Esophagus squamous epithelium (tissue), 5 donors: ENCODE measurements around the gene MEIOSIN. TPM values are rescaled to one million over a fixed set of nuclear protein-coding genes. Genes with fewer than 3 reads are reported as not detected.

Experiments
- DNase-seq: peaks from one replicate; lab custom pipeline; 2025; lab: John Stamatoyannopoulos, UW
- H3K27ac ChIP-seq, 4 donors: fragments of 200-600 bp; sonication (generic); one replicate each; pipeline ENCODE4 v1.5.1; 2016 to 2019; ENCODE audit warnings: mild to moderate bottlenecking in 1 of 4
- H3K27me3 ChIP-seq, 4 donors: fragments of 200-600 bp; sonication (generic); 1 replicate in 3 of 4; 2 replicates in 1 of 4; pipeline versions ENCODE4 v1.5.1 to v1.6.0; 2017 to 2021; ENCODE audit warnings: antibody characterized with exemption in 1 of 4
- H3K36me3 ChIP-seq, 3 donors: fragments of 200-600 bp; sonication (generic); one replicate each; pipeline ENCODE4 v1.5.1; 2016 to 2019
- H3K4me1 ChIP-seq, 3 donors: fragments of 200-600 bp; sonication (generic); one replicate each; pipeline ENCODE4 v1.5.1; 2017 to 2019
- H3K4me3 ChIP-seq, 4 donors: fragments of 200-600 bp; sonication (generic); 1 replicate in 3 of 4; 2 replicates in 1 of 4; pipeline ENCODE4 v1.5.1; 2016 to 2019; ENCODE audit warnings: mild to moderate bottlenecking in 2 of 4, moderate library complexity in 1 of 4
- H3K9me3 ChIP-seq, 3 donors: fragments of 200-600 bp; sonication (generic); one replicate each; pipeline ENCODE4 v1.5.1; 2016 to 2019
- POLR2A ChIP-seq, 4 donors: fragments of 450-650 bp; IDR thresholded peaks; one replicate each; pipeline ENCODE4 v1.6.1; 2017; ENCODE audit warnings: antibody characterized with exemption in 4 of 4, mild to moderate bottlenecking in 4 of 4, moderate library complexity in 3 of 4
- WGBS, 2 donors: methylation state at CpG; one replicate each; pipeline ENCODE4 v1.1.5; 2018; 5-methylcytosine and 5-hydroxymethylcytosine counted together
- intact Hi-C: fragments of 100-400 bp; cut with DNase I; formaldehyde crosslinking; loops from one replicate; pipeline ENCODE4 v1.15.0; 2022
- total RNA-seq, 4 donors: library from RNA; depleted of rRNA; stranded (reverse); fragments of >200 nt; gene quantifications; one replicate each; pipeline ENCODE4 v1.1.0, GENCODE V29; 2016
- TF ChIP-seq, protein P1 (sequence below), 6 experiments: fragments of 450-650 bp in 4 of 6; fragments of 200-600 bp in 2 of 6; sonication (generic) in 2 of 6; IDR thresholded peaks; one replicate each; pipeline ENCODE4 v1.5.1; 2016 to 2019; ENCODE audit warnings: antibody characterized with exemption in 6 of 6, mild to moderate bottlenecking in 4 of 6, moderate library complexity in 4 of 6
- donor health status: DM: yes; HTN: yes; CAD: no.

MEIOSIN gene
- total RNA-seq, 4 donors from 2014 or later: not detected

DNA sequence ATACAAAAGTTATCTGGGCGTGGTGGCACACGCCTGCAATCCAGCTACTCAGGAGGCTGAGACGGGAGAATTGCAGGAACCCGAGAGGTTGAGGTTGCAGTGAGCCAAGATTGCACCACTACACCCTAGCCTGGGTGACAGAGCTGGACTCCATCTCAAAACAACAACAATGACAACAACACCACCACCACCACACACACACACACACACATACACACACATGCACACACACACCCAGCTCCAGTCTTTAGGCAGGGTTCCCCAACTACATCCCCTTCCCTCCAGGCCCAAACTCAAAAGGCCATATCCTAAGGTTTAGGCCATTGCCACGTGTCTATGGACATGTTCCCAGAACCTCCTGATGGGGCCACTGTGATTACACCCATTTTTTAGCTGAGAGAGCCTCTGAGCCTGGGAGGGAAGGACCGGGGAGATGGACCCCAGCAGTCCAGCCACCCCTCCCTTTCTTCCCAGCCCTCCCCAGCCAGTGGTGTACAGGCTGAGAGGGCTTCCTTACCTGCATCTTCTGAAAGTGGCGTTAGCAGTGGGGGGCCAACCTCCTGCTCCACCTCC, 68.5 kb downstream of the MEIOSIN start:
- Histone ChIP-seq H3K4me3 (no peak overlapping the region), H3K27me3 (no peaks in the 10 kb centered on the region), H3K27ac (no peak overlapping the region), H3K36me3 (no peaks in the 10 kb centered on the region), H3K4me1 (peaks cover 13 to 35% (median 24%) of the 10 kb centered on the region in 3 donors), H3K9me3 (no peaks in the 10 kb centered on the region)
- 71 to 77% methylated on average over 2 to 7 of the region's 7 CpGs for WGBS, 2 donors
- DNase-seq: no peak
- intact Hi-C loops: no loop called here
- TF ChIP-seq, protein P1, sequence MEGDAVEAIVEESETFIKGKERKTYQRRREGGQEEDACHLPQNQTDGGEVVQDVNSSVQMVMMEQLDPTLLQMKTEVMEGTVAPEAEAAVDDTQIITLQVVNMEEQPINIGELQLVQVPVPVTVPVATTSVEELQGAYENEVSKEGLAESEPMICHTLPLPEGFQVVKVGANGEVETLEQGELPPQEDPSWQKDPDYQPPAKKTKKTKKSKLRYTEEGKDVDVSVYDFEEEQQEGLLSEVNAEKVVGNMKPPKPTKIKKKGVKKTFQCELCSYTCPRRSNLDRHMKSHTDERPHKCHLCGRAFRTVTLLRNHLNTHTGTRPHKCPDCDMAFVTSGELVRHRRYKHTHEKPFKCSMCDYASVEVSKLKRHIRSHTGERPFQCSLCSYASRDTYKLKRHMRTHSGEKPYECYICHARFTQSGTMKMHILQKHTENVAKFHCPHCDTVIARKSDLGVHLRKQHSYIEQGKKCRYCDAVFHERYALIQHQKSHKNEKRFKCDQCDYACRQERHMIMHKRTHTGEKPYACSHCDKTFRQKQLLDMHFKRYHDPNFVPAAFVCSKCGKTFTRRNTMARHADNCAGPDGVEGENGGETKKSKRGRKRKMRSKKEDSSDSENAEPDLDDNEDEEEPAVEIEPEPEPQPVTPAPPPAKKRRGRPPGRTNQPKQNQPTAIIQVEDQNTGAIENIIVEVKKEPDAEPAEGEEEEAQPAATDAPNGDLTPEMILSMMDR (IDR thresholded peaks at IDR 0.05): no peak
- no peak for TF ChIP-seq POLR2A (IDR thresholded peaks at IDR 0.05)

DNA sequence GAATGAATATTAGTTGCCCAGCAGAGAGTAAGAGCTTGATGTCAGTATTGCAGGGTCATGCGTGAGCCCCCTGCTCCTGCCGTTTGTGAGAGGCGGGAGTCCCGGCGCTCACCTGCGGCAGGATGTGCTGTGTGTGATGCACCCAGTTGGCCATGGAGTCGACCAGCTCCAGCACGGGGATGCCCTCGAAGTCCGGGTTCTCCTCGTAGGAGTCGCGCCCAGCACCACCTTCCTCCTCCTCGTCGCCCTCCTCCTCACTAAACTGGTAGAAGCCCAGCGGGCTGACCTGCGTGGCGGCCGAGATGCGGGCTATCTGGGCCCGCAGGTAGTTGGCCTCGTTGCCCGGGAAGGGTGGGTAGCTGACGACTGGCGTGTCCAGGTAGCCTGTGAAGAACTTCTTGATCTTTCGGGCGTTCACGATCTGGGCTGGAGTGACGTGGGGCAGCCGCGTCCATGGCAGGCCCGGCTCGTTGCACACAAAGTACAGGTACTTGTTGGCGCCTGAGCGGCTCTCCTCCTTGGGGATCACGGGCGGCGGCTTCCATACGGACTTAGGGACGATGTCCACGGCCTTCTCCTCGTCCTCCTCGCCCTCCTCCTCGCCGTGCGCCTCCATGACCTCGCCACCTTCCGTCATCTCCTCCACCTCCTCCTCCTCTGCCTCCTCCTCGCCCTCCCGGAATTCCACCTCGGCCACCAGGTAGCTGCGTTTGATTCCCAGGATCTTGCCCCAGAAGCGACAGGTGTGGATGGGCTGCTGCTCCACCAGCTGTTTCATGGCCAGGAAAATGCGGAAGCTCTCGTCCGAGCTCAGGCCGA, 71.1 kb downstream of the MEIOSIN start:
- Histone ChIP-seq H3K4me1 (peaks cover 8 to 22% (median 15%) of the 10 kb centered on the region in 3 donors), H3K27me3 (no peaks in the 10 kb centered on the region), H3K27ac (no peak overlapping the region), H3K36me3 (no peaks in the 10 kb centered on the region), H3K9me3 (no peaks in the 10 kb centered on the region), H3K4me3 (no peak overlapping the region)
- TF ChIP-seq, protein P1 (IDR thresholded peaks at IDR 0.05): no peak
- no peak for TF ChIP-seq POLR2A (IDR thresholded peaks at IDR 0.05)
- WGBS, 2 donors: 87 to 91% methylated on average over 16 to 36 of the region's 57 CpGs
- no peak for DNase-seq
- intact Hi-C loops: no loop called here

DNA sequence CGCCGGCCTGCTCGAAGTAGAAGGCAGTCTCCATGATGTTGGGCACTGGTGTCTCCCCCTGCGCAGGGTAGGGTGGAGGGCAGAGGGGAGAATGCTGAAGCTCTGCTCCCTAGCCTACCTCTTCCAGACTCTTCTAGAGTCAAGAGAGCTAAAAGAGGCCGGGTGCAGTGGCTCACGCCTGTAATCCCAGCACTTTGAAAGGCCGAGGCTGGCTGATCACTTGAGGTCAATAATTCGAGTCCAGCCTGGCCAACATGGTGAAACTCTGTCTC, 71.7 kb downstream of the MEIOSIN start:
- 83 to 86% methylated on average over 1 of the region's 8 CpGs for WGBS, 2 donors
- intact Hi-C loops: no loop called here
- no peak overlapping the region for H3K4me3 ChIP-seq
- TF ChIP-seq POLR2A (IDR thresholded peaks at IDR 0.05): no peak
- TF ChIP-seq, protein P1 (IDR thresholded peaks at IDR 0.05): no peak
- peaks cover 5 to 22% (median 15%) of the 10 kb centered on the region in 3 donors for H3K4me1 ChIP-seq
- H3K27me3 ChIP-seq: no peaks in the 10 kb centered on the region
- no peak for DNase-seq
- H3K27ac ChIP-seq: no peak overlapping the region
- no peaks in the 10 kb centered on the region for H3K9me3 ChIP-seq
- H3K36me3 ChIP-seq: no peaks in the 10 kb centered on the region

DNA sequence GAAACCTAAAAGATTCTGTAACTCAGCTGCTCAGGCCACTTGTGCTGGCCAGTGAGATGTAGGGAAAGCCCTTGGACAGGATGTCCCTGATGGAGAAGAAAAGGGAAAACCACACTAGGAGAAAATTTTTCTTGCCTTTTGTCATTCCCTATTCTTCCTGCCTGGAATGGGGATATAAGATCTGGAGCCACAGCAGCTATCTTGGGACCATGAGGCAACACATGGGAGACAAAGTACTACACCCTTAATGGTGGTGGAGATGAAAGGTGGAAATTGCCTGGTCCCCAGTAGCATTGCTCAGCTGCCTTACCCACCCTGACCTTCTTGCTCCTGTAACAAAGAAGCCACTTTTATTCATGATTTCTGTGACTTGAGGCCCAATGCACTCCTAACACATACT, 72.5 kb downstream of the MEIOSIN start:
- Histone ChIP-seq H3K27me3 (no peaks in the 10 kb centered on the region), H3K27ac (no peak overlapping the region), H3K36me3 (no peaks in the 10 kb centered on the region), H3K4me3 (no peak overlapping the region), H3K4me1 (peaks cover 0 to 22% (median 14%) of the 10 kb centered on the region in 3 donors), H3K9me3 (no peaks in the 10 kb centered on the region)
- TF ChIP-seq POLR2A (IDR thresholded peaks at IDR 0.05): no peak
- TF ChIP-seq, protein P1 (IDR thresholded peaks at IDR 0.05): no peak
- intact Hi-C loops: no loop called here
- DNase-seq: no peak

DNA sequence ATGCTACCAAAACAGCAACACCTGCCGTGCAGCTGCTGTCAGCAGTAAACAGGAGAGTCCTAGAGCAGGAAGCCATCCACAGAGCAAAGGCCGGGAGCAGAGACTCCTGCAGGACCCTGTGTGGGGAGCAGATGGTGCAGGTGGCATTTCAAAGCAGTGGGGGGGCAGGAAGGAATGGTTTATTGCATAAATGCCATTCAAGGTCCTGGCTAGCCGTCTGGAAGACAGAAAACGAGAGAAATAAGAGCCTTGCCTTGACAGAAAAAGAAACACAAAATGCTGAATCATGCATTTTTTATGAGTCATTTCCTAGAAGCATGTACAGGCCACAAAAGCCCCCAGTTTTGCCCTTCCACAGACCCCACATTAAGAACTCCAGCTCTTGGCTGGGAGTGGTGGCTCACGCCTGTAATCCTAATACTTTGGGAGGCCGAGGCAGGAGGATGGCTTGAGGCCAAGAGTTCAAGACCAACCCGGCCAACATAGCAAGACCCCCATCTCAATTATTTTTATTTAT, 76.5 kb downstream of the MEIOSIN start:
- H3K4me1 ChIP-seq: peaks cover 4 to 37% (median 16%) of the 10 kb centered on the region in 3 donors
- intact Hi-C loops: no loop called here
- DNase-seq: no peak
- TF ChIP-seq, protein P1 (IDR thresholded peaks at IDR 0.05): no peak
- TF ChIP-seq POLR2A (IDR thresholded peaks at IDR 0.05): no peak
- no peaks in the 10 kb centered on the region for H3K9me3 ChIP-seq
- H3K27me3 ChIP-seq: peaks cover 0 to 8% (median 0%) of the 10 kb centered on the region in 4 donors
- H3K36me3 ChIP-seq: no peaks in the 10 kb centered on the region
- H3K4me3 ChIP-seq: no peak overlapping the region
- peak overlapping the region in 3 of 4 donors; percentile 25 to 55 (median 50) for H3K27ac ChIP-seq
- WGBS, 2 donors: 18 to 25% methylated on average over 7 of the region's 7 CpGs
